NCI-H2196 treated with DMSO at 0.1 percent for 48 hours (cell line): ENCODE results near the gene ZNF592.

Experiments used
- DNase-seq: peaks from one replicate; lab custom pipeline; 2025; ENCODE audit not compliant: unreplicated experiment; lab: John Stamatoyannopoulos, UW

ZNF592 gene

GRCh38 chr15:84775867-84776449 is 27.6 kb downstream of the ZNF592 start:
- no peak for DNase-seq

DNA sequence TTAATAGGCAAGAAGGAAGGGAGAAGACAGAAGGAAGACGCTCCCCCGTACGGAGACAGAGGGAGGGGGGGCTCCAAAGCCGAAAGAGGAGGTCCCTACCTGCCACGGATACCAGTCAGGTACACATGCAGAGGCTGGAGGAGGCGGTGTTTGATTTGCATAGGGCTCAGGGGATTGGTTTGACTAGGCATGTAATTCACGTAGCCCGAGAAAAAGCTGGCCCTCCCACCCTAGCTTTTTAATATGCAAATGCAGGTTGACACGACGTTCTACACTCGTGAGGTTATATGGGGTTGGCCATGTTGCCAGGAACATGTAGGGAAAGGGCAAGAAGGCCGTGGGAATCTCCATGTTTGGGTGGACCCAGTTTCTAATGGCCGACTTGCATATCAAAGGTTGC is 29.8 kb downstream of the ZNF592 start:
- DNase-seq = no peak

GRCh38 chr15:84780492-84780891 is 32.1 kb downstream of the ZNF592 start:
- no peak for DNase-seq

DNA sequence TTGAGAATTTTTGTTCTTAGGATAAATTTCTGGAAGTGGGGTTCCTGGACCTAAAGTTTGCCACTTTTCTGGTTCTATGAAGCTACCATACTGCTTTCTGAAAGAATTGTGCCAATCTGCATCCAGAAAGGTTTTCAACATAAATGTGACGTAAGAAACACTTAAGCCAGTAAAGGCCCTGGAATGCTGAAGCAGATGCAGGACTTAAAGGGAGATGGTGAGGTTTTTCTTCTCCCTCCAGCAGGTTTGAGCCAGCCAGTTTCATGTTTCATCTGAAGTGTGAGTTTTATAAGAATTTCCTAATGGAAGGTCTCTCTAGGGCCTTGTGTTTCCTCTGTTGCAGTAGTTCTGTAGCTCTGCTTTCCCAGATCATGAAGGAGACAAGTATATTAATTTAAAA is 33.1 kb downstream of the ZNF592 start:
- no peak for DNase-seq

DNA sequence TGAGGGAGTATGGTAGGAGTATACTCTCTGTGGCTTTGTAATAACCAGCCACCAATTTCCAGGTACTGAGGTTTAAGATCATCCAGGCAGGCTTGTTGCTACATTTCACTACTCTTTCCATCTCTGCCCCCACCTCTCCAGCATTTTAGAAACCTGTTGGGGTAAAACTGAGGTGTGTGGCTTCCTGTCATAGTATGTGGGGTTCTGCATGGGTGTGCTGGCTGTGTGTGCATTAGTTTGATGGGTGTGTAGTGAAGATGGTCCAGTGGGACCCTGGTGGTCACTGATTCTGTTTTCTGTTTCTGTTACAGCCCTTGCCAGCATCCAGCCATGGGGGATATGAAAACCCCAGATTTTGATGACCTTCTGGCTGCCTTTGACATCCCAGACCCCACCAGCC is 34.0 kb downstream of the ZNF592 start:
- DNase-seq = no peak

DNA sequence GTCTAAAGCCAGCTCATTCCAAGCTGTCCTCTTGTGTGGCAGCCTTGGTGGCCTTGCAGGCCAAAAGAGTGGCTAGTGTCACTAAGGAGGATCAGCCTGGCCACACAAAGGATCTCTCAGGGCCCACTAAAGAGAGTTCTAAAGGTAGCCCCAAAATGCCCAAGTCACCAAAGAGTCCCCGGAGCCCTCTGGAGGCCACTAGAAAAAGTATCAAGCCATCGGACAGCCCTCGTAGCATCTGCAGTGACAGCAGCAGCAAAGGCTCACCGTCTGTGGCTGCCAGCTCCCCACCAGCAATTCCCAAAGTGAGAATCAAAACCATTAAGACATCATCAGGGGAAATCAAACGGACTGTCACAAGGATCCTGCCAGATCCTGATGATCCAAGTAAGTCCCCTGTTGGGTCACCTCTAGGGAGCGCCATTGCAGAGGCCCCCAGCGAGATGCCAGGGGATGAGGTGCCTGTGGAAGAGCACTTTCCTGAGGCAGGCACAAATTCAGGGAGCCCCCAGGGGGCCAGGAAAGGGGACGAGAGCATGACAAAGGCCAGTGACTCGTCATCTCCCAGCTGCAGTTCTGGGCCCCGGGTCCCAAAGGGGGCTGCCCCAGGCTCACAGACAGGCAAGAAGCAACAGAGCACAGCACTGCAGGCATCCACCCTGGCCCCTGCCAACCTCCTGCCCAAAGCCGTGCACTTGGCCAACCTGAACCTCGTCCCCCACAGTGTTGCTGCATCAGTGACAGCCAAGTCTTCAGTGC is 35.3 kb downstream of the ZNF592 start:
- no peak for DNase-seq

DNA sequence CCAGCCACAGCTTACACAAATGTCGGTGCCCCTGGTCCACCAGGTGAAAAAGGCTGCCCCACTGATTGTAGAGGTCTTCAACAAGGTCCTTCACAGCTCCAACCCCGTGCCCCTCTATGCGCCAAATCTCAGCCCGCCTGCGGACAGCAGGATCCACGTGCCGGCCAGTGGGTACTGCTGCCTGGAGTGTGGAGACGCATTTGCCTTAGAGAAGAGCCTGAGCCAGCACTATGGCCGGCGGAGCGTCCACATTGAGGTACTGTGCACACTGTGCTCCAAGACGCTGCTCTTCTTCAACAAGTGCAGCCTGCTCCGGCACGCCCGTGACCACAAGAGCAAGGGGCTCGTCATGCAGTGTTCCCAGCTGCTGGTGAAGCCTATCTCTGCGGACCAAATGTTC is 35.9 kb downstream of the ZNF592 start:
- DNase-seq = no peak

GRCh38 chr15:84785053-84785452 is 36.7 kb downstream of the ZNF592 start:
- no peak for DNase-seq

DNA sequence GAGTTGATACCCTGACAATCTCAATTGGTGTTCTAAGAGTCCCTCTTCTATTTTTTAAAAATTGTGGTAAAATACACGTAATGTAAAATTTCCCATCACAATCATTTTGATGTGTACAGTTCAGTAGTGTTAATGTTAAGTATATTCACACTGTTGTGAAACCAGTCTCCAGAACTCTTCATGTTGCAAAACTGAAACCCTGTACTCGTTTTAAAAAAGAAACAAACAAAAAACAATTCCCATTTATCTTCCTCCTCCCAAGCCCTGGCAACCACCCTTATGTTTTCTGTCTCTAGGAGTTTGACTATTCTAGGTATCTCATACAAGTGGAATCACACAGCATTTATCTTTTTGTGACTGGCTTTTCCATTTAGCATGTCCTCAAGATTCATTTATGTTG is 40.1 kb downstream of the ZNF592 start:
- no peak for DNase-seq

DNA sequence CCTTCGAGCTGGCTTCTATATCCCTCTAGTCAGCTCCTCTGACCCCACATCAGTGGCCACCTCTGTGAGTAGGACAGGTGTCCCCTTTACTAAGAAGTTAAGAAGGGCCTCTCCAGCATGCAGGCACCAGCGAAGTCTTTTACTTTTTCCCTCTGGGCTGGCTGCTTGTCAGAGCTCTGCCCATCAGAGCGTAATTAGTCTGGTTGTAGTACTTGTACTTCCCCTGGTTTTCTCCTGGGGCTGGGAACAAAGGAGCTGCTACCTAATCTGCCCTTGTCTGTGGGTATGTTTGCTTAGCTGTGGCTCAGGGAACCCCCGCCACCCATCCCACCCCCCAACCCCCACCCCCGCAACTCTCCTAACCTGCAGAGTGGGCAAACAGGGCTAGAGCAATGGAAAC is 41.4 kb downstream of the ZNF592 start:
- DNase-seq = no peak

DNA sequence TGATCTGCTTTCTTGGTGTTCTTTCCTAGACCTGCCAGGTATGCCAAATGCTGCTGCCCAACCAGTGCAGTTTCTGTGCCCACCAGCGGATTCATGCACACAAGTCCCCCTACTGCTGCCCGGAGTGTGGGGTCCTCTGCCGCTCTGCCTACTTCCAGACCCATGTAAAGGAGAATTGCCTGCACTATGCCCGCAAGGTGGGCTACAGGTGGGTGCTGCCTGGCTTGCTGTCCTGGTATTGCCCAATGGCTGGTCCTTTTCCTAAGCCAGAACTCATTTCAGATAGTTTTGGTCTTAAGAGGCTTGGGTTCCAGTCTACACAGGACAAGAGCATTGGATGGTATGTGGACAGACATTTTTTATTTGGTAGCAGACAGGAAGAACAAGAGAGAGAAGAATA is 42.3 kb downstream of the ZNF592 start:
- DNase-seq = no peak

GRCh38 chr15:84791763-84792162 is 43.4 kb downstream of the ZNF592 start:
- DNase-seq = no peak

DNA sequence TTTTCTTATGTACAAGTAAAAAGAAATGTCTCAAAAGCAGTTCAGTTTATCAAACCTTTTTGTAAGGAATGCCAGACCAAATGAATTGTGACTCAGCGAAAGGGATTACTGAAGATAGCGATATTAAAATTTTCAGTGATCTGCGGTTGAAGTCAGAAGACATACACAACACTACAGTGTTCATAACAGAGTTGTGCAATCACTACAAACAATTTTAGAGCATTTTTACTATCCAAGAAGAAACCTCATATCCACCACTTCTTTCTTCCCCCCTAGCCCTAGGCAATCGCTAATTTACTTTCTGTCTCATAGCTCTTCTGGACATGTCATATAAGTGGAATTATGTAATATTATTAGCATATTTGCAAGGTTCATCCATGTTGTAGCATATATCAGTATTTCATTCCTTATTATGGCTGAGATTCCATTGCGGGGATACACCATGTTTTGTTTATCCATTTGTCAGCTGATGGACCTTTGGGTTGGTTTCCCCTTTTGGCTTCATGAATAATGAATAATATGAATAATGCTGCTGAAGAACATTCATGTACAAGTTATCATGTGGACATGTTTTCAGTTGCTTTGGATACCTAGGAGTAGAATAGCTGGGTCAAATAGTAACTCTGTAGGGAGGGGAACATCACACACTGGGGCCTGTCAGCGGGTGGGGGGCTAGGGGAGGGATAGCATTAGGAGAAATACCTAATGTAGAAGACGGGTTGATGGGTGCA is 45.2 kb downstream of the ZNF592 start:
- DNase-seq = no peak

GRCh38 chr15:84794162-84794547 is 45.8 kb downstream of the ZNF592 start:
- DNase-seq = no peak

- DNase-seq = no peak
Observed at GRCh38 chr15:84795186-84795585, 46.8 kb downstream of the ZNF592 start.

- DNase-seq = no peak
Observed at GRCh38 chr15:84797212-84797611, 48.8 kb downstream of the ZNF592 start.

DNA sequence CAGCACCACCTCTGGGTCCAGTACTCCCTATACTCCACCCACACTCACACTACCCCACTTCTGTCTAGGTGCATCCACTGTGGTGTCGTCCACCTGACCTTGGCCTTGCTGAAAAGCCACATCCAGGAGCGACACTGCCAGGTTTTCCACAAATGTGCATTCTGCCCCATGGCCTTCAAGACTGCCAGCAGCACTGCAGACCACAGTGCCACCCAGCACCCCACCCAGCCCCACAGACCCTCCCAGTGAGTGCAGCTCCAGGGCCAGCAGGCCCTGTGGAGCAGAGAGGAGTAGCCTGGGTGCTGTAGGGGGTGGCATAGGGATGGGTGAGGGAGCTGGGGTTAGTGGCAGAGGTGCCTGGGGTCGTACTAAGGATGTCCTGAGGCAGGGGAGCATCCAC is 49.4 kb downstream of the ZNF592 start:
- no peak for DNase-seq

DNA sequence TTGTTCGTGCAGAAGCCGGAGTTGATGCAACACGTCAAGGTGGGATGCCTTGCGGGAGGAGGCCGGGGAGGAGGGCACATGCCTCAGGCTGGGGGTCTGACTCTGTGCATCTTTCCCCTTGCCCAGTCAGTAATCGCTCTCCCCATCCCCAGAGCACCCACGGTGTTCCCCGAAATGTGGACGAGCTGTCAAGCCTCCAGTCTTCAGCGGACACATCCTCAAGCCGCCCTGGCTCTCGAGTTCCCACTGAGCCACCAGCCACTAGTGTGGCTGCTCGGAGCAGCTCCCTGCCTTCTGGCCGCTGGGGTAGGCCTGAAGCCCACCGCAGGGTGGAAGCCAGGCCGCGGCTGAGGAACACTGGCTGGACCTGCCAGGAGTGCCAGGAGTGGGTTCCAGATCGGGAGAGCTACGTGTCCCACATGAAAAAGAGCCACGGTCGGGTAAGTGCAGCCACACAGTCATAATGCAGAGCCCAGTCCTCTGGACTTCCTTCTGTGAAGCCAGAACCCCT is 50.1 kb downstream of the ZNF592 start:
- DNase-seq = no peak

GRCh38 chr15:84799511-84800187 is 51.3 kb downstream of the ZNF592 start:
- DNase-seq = no peak

GRCh38 chr15:84800365-84800806 is 52.0 kb downstream of the ZNF592 start:
- DNase-seq = no peak
